H1 (cell line): Measurements from ENCODE around the gene TLCD3A. TPM values are rescaled to one million over a fixed set of nuclear protein-coding genes. Genes with fewer than 3 reads are reported as not detected.

Source experiments
- CTCF ChIA-PET: fragments of 300-600 bp; sonication (Branson Sonifier 250); formaldehyde crosslinking; loops from one replicate; lab custom pipeline; 2021; ENCODE audit not compliant: partially characterized antibody; lab: Charles Lee
- POLR2A ChIA-PET: fragments of 300-600 bp; sonication (Branson Sonifier 250); formaldehyde crosslinking; loops from one replicate; lab custom pipeline; 2021; ENCODE audit warnings: inconsistent platforms; ENCODE audit not compliant: partially characterized antibody; lab: Charles Lee
- DNase-seq, 2 experiments: peaks; one replicate each; pipeline versions ENCODE4 v3.0.0 to v3.0.0-alpha.2; 2010 to 2022; ENCODE audit warnings: low spot score in 2 of 2, low read depth in 1 of 2, mixed read lengths in 1 of 2
- FAIRE-seq: peaks from 2 replicates; lab custom pipeline; 2011; peaks lifted over from hg19 to GRCh38; lab: Jason Lieb, UNC
- H2AFZ ChIP-seq: 2 replicates; pipeline ENCODE4 v1.8.1; 2012; ENCODE audit warnings: low read length, inconsistent platforms
- H2AK5ac ChIP-seq: 2 replicates; pipeline ENCODE4 v1.6.1; 2013; ENCODE audit warnings: low read depth, low read length
- H2BK120ac ChIP-seq: replicated peaks from 2 replicates; pipeline ENCODE3; 2013; ENCODE audit warnings: low read depth, low read length, inconsistent platforms
- H2BK12ac ChIP-seq: 2 replicates; pipeline ENCODE4 v1.6.1; 2013; ENCODE audit warnings: low read depth, low read length
- H2BK15ac ChIP-seq: 2 replicates; pipeline ENCODE4 v1.6.1; 2013; ENCODE audit warnings: low read length
- H2BK20ac ChIP-seq: 2 replicates; pipeline ENCODE4 v1.6.1; 2013; ENCODE audit warnings: low read length
- H2BK5ac ChIP-seq: 2 replicates; pipeline ENCODE4 v1.6.1; 2013; ENCODE audit warnings: low read depth, low read length
- H3K14ac ChIP-seq: 2 replicates; pipeline ENCODE4 v1.6.1; 2013; ENCODE audit warnings: inconsistent platforms; ENCODE audit not compliant: insufficient read length
- H3K18ac ChIP-seq: 2 replicates; pipeline ENCODE4 v1.6.1; 2013; ENCODE audit warnings: low read length; ENCODE audit errors: extremely low read depth
- H3K23ac ChIP-seq: 2 replicates; pipeline ENCODE4 v1.6.1; 2013; ENCODE audit warnings: inconsistent platforms; ENCODE audit not compliant: insufficient read length
- H3K23me2 ChIP-seq: 2 replicates; pipeline ENCODE4 v1.6.1; 2013; ENCODE audit warnings: low read depth, low read length
- H3K27ac ChIP-seq: 2 replicates; pipeline ENCODE4 v1.6.1; 2011; ENCODE audit warnings: low read depth, low read length, inconsistent platforms
- H3K27me3 ChIP-seq, 4 experiments: replicated peaks in 1 of 4; 1 replicate in 1 of 4; 2 replicates in 3 of 4; pipeline versions ENCODE4 v1.6.1 to v1.8.1; 2011 to 2013; ENCODE audit warnings: low read length in 3 of 4, mild to moderate bottlenecking in 3 of 4, inconsistent platforms in 2 of 4, mixed read lengths in 2 of 4, moderate library complexity in 1 of 4; ENCODE audit not compliant: control insufficient read depth in 3 of 4, insufficient read depth in 3 of 4; ENCODE audit errors: extremely low read depth in 1 of 4
- H3K36me3 ChIP-seq, 4 experiments: 2 replicates each; pipeline versions ENCODE4 v1.6.1 to v1.8.1; 2011 to 2013; ENCODE audit warnings: mild to moderate bottlenecking in 4 of 4, low read length in 3 of 4, moderate library complexity in 2 of 4, control low read depth in 1 of 4, inconsistent platforms in 1 of 4; ENCODE audit not compliant: insufficient read depth in 4 of 4, control insufficient read depth in 2 of 4
- H3K4ac ChIP-seq: replicated peaks from 2 replicates; pipeline ENCODE3; 2013; ENCODE audit warnings: low read length, low read depth, mixed read lengths, inconsistent platforms; ENCODE audit not compliant: insufficient read length
- H3K4me1 ChIP-seq, 4 experiments: replicated peaks in 1 of 4; 1 replicate in 1 of 4; 2 replicates in 3 of 4; pipeline versions ENCODE4 v1.6.1 to v1.8.1; 2011 to 2013; ENCODE audit warnings: low read length in 3 of 4, inconsistent platforms in 2 of 4, mixed read lengths in 1 of 4; ENCODE audit not compliant: insufficient read depth in 4 of 4, control insufficient read depth in 3 of 4
- H3K4me2 ChIP-seq, 2 experiments: 2 replicates each; pipeline versions ENCODE4 v1.6.1 to v1.8.1; 2011 to 2013; ENCODE audit warnings: low read depth in 2 of 2, low read length in 2 of 2, control low read depth in 1 of 2, inconsistent platforms in 1 of 2, mild to moderate bottlenecking in 1 of 2; ENCODE audit not compliant: insufficient read depth in 1 of 2
- H3K4me3 ChIP-seq, 4 experiments: fragments of 200-600, 300-600 bp in 1 of 4; sonication (generic), shearing (Covaris generic), sonication (Bioruptor Twin) in 1 of 4; 2 replicates each; pipeline versions ENCODE4 v1.5.1 to v1.8.1; 2011 to 2016; ENCODE audit warnings: low read length in 4 of 4, low read depth in 3 of 4, control low read depth in 2 of 4, inconsistent platforms in 2 of 4, mild to moderate bottlenecking in 2 of 4, mixed read lengths in 1 of 4, moderate library complexity in 1 of 4; ENCODE audit not compliant: insufficient read depth in 2 of 4; ENCODE audit errors: extremely low read depth in 1 of 4
- H3K56ac ChIP-seq: replicated peaks from 2 replicates; pipeline ENCODE3; 2013; ENCODE audit warnings: low read depth, mild to moderate bottlenecking, mixed read lengths, low read length, inconsistent platforms; ENCODE audit not compliant: insufficient read length
- H3K79me1 ChIP-seq: 2 replicates; pipeline ENCODE4 v1.6.1; 2013; ENCODE audit warnings: low read depth, low read length, control low read depth
- H3K79me2 ChIP-seq, 2 experiments: 2 replicates each; pipeline versions ENCODE4 v1.6.1 to v1.8.1; 2012 to 2013; ENCODE audit warnings: low read length in 2 of 2, mild to moderate bottlenecking in 2 of 2, inconsistent platforms in 1 of 2; ENCODE audit not compliant: insufficient read depth in 2 of 2, control insufficient read depth in 1 of 2
- H3K9ac ChIP-seq, 4 experiments: replicated peaks in 1 of 4; 1 replicate in 1 of 4; 2 replicates in 3 of 4; pipeline versions ENCODE4 v1.6.1 to v1.8.1; 2011 to 2013; ENCODE audit warnings: low read depth in 3 of 4, low read length in 3 of 4, control low read depth in 2 of 4, mild to moderate bottlenecking in 2 of 4, moderate library complexity in 2 of 4, inconsistent platforms in 1 of 4; ENCODE audit errors: extremely low read depth in 1 of 4
- H3K9me3 ChIP-seq, 2 experiments: 2 replicates each; pipeline versions ENCODE4 v1.6.1 to v1.8.1; 2012 to 2013; ENCODE audit warnings: mild to moderate bottlenecking in 2 of 2, moderate library complexity in 2 of 2, control low read depth in 1 of 2, inconsistent platforms in 1 of 2, low read depth in 1 of 2, low read length in 1 of 2, mixed read lengths in 1 of 2; ENCODE audit not compliant: insufficient read depth in 2 of 2
- H4K20me1 ChIP-seq, 2 experiments: replicated peaks in 1 of 2; 2 replicates each; pipeline versions ENCODE3 to v1.8.1; 2011 to 2013; ENCODE audit warnings: inconsistent platforms in 2 of 2, low read length in 2 of 2, mild to moderate bottlenecking in 1 of 2; ENCODE audit not compliant: insufficient read depth in 2 of 2, control insufficient read depth in 1 of 2
- H4K5ac ChIP-seq: 2 replicates; pipeline ENCODE4 v1.6.1; 2013; ENCODE audit warnings: low read length, low read depth, mixed read lengths, inconsistent platforms; ENCODE audit not compliant: insufficient read length
- H4K8ac ChIP-seq: 2 replicates; pipeline ENCODE4 v1.8.0; 2013; ENCODE audit warnings: mild to moderate bottlenecking, moderate library complexity, low read length, inconsistent platforms; ENCODE audit not compliant: insufficient read depth; ENCODE audit errors: extremely low read depth
- H4K91ac ChIP-seq: replicated peaks from 2 replicates; pipeline ENCODE3; 2013; ENCODE audit warnings: low read length, mixed read lengths, inconsistent platforms; ENCODE audit not compliant: insufficient read length
- RXRA ChIP-seq: IDR thresholded peaks from 2 replicates; pipeline ENCODE4 v1.6.1; 2011; ENCODE audit warnings: low read depth, mild to moderate bottlenecking, low read length, moderate library complexity; ENCODE audit not compliant: insufficient read depth
- WGBS, 2 experiments: shearing (Covaris generic) in 1 of 2; methylation state at CpG; one replicate each; pipeline versions ENCODE4 v1.1.6 to v1.1.7; 2013 to 2015; ENCODE audit warnings: low lambda C conversion rate in 2 of 2, mixed read lengths in 2 of 2, inconsistent platforms in 1 of 2, low coverage in 1 of 2, missing lambda C conversion rate in 1 of 2; ENCODE audit not compliant: insufficient replicate concordance in 2 of 2, insufficient coverage in 1 of 2, insufficient read length in 1 of 2; ENCODE audit errors: extremely low coverage in 1 of 2, missing lambda C conversion rate in 1 of 2; 5-methylcytosine and 5-hydroxymethylcytosine counted together
- polyA plus RNA-seq, 7 experiments: library from polyadenylated mRNA; depleted of rRNA in 3 of 7; stranded (reverse) in 5 of 7; unstranded in 2 of 7; fragments of >200 nt in 5 of 7; fragments of 200-250 nt in 2 of 7; gene quantifications; 1 replicate in 5 of 7; 2 replicates in 1 of 7; 4 replicates in 1 of 7; pipeline versions ENCODE4 v1.2.1 to v1.2.3, GENCODE V29; 2011 to 2013; ENCODE audit warnings: missing spikeins in 2 of 7, mixed read lengths in 2 of 7
- total RNA-seq: library from RNA; stranded (reverse); fragmentation: NEBNext Ultra II Directional; extraction: Animal tissue kit (Norgen Biotek cat#: 25700); gene quantifications from 2 replicates; pipeline ENCODE4 v1.2.1, GENCODE V29; 2021

The TLCD3A gene
- total and polyA plus RNA-seq, 2 of the 8 experiments (the other 6 are each of a cell fraction or from before 2014, with no cell fraction given) = 26.1 to 48.8 TPM

DNA sequence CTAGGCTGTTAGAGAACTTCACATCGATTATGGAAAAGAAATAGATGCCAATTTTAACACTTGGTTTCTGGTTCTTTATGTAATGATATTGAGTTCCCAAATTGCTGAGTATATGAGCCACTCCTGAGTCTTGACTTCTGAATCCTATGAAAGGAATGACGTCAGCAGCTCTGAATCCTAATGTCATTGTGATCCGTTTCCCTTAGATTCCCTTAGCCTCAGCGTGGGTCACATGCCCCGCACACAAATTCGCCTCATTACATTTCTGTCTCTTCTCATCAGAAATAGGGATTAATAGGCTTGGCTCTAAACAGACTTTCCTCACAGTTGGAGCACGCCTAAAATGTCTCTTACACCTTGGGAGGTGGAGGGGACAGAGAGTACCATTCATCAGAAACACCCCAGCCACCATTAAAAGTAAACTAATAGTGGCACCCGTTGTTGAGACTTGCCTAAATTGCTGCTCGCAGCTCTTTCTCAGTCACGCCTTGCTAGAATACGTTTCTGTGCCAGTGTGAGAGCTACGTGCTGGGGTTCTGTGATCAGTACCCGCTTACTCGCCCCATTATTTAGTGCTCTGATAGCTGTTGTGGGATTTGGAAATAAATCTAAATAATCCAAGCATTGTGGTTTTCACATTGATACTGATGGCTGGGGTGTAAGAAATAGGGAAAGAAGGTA, 56.9 kb downstream of the TLCD3A start:
- Histone ChIP-seq H3K79me2 (peaks cover 0 to 14% of the 10 kb centered on the region in 2 experiments; a peak in 2 of 4 replicates), H2BK20ac (no peak overlapping the region), H3K4ac (no peak overlapping the region), H2BK12ac (no peak overlapping the region), H3K9me3 (no peaks in the 10 kb centered on the region), H4K5ac (no peak overlapping the region), H3K23me2 (no peaks in the 10 kb centered on the region), H2AK5ac (no peak overlapping the region), H4K8ac (no peak overlapping the region), H3K14ac (no peak overlapping the region), H3K18ac (no peak overlapping the region), H3K27me3 (no peaks in the 10 kb centered on the region), H4K20me1 (peaks cover 3 to 9% of the 10 kb centered on the region in 2 experiments), H3K56ac (no peak overlapping the region), H2AFZ (no peak overlapping the region), H3K23ac (no peak overlapping the region), H3K27ac (no peak overlapping the region; the same call in 1 of the 2 replicates), H2BK5ac (no peak overlapping the region), H2BK15ac (no peak overlapping the region), H3K9ac (no peak overlapping the region), H3K4me1 (peaks cover 0 to 8% (median 3%) of the 10 kb centered on the region in 4 experiments; a peak in 4 of 7 replicates), H4K91ac (no peak overlapping the region), H3K4me3 (no peak overlapping the region), H3K36me3 (peaks cover 4 to 25% (median 15%) of the 10 kb centered on the region in 4 experiments; a peak in 7 of 8 replicates), H2BK120ac (no peak overlapping the region), H3K79me1 (no peaks in the 10 kb centered on the region; the same call in 1 of the 2 replicates), H3K4me2 (peak overlapping the region; percentile 39 to 62; a peak in 1 of 4 replicates)
- ChIA-PET CTCF (interaction anchor here (0.9 to 17.5 kb wide), 7 partner anchors 11 to 210 kb away, joined by 3 to 258 read pairs (median 4); partner anchors contain the start of genes NXN and TIMM22), POLR2A (interaction anchor here (1.0 to 1.8 kb wide), 3 partner anchors 11 to 207 kb away, joined by 3 to 8 read pairs (median 5); no protein-coding TSS in a partner anchor)
- FAIRE-seq (no peak), DNase-seq (no peak)
- WGBS, 2 experiments = 92% methylated on average over 14 of the region's 14 CpGs; no CpG with 5 or more reads in 1 of the 2 experiments
- TF ChIP-seq RXRA = no peak
